T-helper 17 cell (primary cell): Measurements from ENCODE around the gene BCAS3. TPM values are rescaled to one million over a fixed set of nuclear protein-coding genes. Genes with fewer than 3 reads are reported as not detected.

Experiments
- ATAC-seq: fragments of 150-1000 bp; cut with Tn5 transposase; 2 replicates; pipeline ENCODE4 v1.10.0; 2021; ENCODE audit warnings: mild to moderate bottlenecking, moderate library complexity
- DNase-seq, 3 donors: peaks; one replicate each; pipeline versions ENCODE4 v3.0.0 to v3.0.0-alpha.2; 2020 to 2021
- H3K9me3 ChIP-seq: one replicate; pipeline ENCODE4 v1.7.0; 2013; ENCODE audit warnings: low read length, mild to moderate bottlenecking; ENCODE audit not compliant: control insufficient read depth, poor library complexity, severe bottlenecking
- H3K27ac Mint-ChIP-seq: one replicate; pipeline ENCODE4 v1.8.0; 2022; ENCODE audit warnings: mild to moderate bottlenecking, moderate library complexity, mixed read lengths
- H3K27me3 Mint-ChIP-seq: one replicate; pipeline ENCODE4 v1.8.0; 2022; ENCODE audit warnings: mixed read lengths
- H3K36me3 Mint-ChIP-seq: one replicate; pipeline ENCODE4 v1.8.0; 2022; ENCODE audit warnings: low read depth, mixed read lengths
- H3K4me1 Mint-ChIP-seq: one replicate; pipeline ENCODE4 v1.8.0; 2022; ENCODE audit warnings: mild to moderate bottlenecking, mixed read lengths
- H3K4me3 Mint-ChIP-seq: one replicate; pipeline ENCODE4 v1.8.0; 2022; ENCODE audit warnings: mild to moderate bottlenecking, moderate library complexity, mixed read lengths
- total RNA-seq, 4 donors: library from RNA in 2 of 4; stranded (reverse) in 2 of 4; gene quantifications; one replicate each; pipeline ENCODE4 v1.2.3 and lab custom pipeline; 2022 to 2026

The BCAS3 gene
- total RNA-seq, 2 donors from 2014 or later = 39.0 to 50.0 TPM

DNA sequence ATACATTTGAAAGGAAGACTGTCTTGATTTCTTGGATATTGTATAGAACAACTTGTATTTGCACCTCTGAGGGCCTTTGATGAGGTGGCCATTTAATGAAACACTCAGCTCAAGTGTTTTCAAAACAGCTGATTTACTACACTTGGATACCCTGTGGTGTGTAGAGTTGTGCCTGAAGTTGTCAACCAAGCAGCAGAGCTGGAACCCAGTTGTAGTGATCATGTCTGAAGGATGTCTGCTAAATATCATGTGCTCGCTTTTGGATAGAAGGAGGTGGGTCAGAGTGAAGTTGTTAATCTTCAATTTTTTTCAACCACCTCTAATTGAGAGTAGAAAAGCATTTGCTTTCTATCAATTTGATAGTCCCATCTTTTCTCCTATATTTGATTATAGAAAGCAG lies 546.1 kb downstream of the BCAS3 start:
- peak overlapping the region; percentile 43 for H3K4me3 Mint-ChIP-seq
- no peaks in the 10 kb centered on the region for H3K9me3 ChIP-seq
- DNase-seq (no peak), ATAC-seq (no peak)
- H3K36me3 Mint-ChIP-seq = no peaks in the 10 kb centered on the region
- H3K27me3 Mint-ChIP-seq = no peaks in the 10 kb centered on the region
- H3K27ac Mint-ChIP-seq = peak overlapping the region; percentile 86
- H3K4me1 Mint-ChIP-seq = peaks cover 37% of the 10 kb centered on the region

DNA sequence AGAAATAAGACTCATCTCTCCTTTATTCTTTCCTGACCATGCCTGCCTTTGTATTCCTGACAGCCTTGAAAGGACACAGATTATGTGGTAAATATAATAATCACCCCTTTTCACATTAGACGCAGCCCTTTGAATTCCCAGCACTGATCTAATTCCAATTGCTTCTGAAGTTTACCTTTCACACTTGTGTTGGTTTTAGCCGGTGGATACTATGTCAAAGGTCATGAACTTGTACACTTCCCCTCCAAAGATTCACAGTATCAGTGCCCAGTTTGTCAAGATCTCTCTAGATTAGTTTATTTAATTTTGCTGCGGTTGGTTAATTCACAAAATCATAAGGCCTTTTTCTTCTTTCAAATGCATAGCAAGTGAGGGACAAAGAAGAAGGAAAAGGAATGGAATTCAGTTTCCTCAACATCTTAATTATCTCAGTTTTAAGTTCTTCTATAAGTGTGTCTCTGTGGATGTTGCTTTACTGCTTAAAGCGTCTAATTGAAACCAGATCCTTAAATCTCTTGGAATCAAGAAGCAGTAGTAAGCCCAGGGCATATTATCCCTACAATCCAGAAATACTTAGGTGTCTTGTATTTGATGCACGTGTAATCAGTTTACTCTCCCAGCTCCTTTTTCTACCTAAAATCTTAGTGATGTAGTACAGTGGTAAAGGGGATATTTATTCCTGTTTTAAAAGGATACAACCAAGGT lies 547.7 kb downstream of the BCAS3 start:
- ATAC-seq (no peak), DNase-seq (no peak)
- Mint-ChIP-seq H3K27ac (no peak overlapping the region), H3K4me1 (peaks cover 33% of the 10 kb centered on the region), H3K27me3 (no peaks in the 10 kb centered on the region), H3K4me3 (no peak overlapping the region), H3K36me3 (no peaks in the 10 kb centered on the region)
- no peaks in the 10 kb centered on the region for H3K9me3 ChIP-seq

DNA sequence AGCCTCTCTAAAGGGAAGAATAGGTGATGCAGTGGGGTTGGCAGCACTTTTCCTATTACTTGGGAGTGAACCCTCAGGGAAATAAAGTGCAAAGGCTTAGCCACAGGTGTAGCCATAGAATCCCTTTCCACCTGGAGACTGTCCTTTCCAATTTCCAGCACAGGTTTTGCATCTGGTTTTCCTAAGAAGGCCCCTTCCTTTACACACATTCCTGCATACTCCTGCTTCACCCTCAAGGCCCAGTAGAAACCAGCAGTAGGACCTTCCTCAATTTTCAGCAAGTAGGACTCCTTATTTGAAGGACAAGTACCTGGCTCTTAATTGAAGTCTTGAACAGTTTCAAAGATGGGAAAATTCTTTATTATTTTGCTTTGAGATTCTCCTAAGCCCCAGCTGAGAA lies 550.2 kb downstream of the BCAS3 start:
- no peak overlapping the region for H3K4me3 Mint-ChIP-seq
- H3K27ac Mint-ChIP-seq = no peak overlapping the region
- H3K27me3 Mint-ChIP-seq = no peaks in the 10 kb centered on the region
- ATAC-seq = no peak
- no peaks in the 10 kb centered on the region for H3K36me3 Mint-ChIP-seq
- H3K9me3 ChIP-seq = no peaks in the 10 kb centered on the region
- peaks cover 17% of the 10 kb centered on the region for H3K4me1 Mint-ChIP-seq
- DNase-seq = no peak

DNA sequence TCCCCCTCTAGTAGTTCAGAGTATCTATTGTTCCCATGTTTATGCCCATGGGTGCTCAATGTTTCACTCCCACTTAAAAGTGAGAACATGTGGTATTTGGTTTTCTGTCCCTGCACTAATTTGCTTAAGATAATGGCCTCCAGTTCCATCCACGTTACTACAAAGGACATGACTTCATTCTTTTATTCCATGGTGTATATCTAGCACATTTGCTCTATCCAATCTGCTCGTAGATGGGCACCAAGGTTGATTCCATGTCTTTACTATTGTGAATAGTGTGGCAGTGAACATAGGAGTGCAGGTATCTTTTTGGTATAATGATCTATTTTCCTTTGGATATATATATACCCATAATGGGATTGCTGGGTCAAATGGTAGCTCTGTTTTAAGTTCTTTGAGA lies 552.8 kb downstream of the BCAS3 start:
- no peak for ATAC-seq
- Mint-ChIP-seq H3K27ac (no peak overlapping the region), H3K4me1 (peaks cover 9% of the 10 kb centered on the region), H3K27me3 (no peaks in the 10 kb centered on the region), H3K4me3 (no peak overlapping the region), H3K36me3 (no peaks in the 10 kb centered on the region)
- H3K9me3 ChIP-seq = no peaks in the 10 kb centered on the region
- no peak for DNase-seq

DNA sequence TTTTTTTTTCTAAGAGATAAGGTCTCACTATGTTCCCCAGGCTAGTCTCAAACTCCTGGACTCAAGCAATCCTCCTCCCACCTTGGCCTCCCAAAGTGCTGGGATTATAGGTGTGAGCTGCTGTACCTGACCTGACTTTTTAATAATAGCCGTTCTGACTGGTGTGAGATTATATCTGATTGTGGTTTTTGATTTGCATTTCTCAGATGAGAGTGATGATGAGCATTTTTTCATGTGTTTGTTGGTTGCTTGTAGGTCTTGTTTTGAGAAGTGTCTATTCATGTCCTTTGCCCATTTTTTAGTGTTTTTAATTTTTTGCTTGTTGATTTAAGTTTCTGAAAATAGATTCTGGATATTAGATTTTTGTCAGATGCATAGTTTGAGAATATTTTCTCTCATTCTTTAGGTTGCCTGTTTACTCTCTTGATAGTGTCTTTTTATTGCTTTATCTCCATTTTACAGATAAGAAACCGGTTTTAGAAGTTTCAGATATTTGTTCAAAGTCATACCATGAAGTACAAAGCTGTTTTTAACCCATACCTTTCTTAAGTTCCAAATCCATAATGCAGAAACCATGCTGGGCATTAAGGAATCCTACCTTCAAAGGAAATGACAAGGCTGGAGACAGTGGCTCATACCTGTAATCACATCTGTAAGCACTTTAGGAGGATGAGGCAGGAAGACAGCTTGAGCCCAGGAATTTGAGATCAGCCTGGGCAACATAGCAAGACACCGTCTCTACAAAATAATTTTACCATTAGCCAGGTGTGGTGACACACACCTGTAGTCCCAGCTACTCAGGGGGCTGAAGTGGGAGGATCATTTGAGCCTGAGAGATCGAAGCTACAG lies 553.5 kb downstream of the BCAS3 start:
- peaks cover 8% of the 10 kb centered on the region for H3K4me1 Mint-ChIP-seq
- DNase-seq = no peak
- no peak for ATAC-seq
- no peaks in the 10 kb centered on the region for H3K36me3 Mint-ChIP-seq
- H3K9me3 ChIP-seq = no peaks in the 10 kb centered on the region
- H3K4me3 Mint-ChIP-seq = no peak overlapping the region
- no peaks in the 10 kb centered on the region for H3K27me3 Mint-ChIP-seq
- no peak overlapping the region for H3K27ac Mint-ChIP-seq

DNA sequence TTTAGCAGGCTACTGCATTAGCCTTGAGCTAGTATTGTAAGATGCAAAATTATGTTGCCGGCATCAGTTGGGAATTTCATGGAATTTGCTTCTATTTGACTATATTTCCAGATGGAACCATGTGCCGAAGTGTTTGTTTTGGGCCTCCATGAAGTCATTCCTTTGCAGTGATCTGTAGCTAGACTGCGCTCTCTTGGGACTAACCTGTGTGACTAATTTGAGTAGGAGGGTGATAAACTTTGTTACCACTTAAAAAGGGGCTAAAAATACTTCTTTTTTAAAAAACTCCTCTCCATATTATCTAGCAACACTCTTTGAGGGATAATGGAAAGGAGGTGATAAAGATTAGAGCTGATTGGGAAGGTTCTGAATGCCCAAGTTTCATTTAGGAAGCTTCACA lies 555.2 kb downstream of the BCAS3 start:
- no peak for DNase-seq
- Mint-ChIP-seq H3K4me1 (peaks cover 8% of the 10 kb centered on the region), H3K27ac (no peak overlapping the region), H3K27me3 (no peaks in the 10 kb centered on the region), H3K36me3 (no peaks in the 10 kb centered on the region), H3K4me3 (no peak overlapping the region)
- no peak for ATAC-seq
- H3K9me3 ChIP-seq = no peaks in the 10 kb centered on the region

DNA sequence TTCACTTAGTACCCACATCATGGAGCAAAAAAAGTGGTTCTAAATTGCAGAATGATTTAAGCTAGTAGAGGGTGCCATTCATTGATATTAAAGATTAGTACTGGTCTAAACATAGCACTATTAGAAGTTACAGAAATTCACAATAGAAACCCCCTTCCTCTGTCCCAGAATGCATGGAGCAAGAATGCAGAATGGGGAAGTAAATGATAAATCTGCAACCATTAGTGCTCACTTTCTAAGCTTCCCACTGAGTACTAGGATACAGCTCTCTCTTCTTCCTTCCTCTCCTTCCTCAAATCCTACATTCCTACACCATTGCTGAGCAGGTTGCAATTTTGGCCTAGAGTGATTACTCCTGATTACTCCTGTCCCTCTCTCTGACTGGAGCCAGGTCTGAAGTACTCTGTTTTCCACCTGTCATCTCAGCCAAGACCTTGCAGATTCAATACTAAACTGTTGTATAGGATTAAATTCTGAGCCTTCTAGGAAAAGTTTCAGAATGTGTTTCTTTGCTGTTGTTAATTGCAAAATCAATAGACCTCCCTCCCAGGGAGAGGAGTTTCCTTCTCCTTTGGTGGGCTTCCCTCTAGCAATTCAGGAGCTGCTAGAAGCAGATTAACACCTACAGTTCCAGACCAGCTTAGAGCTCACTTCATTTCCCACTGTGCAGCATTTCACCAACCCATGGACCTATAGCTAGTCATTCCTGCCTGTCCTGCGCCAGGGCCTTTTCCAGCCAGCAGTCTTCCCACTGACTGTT lies 556.5 kb downstream of the BCAS3 start:
- DNase-seq (no peak), ATAC-seq (no peak)
- Mint-ChIP-seq H3K4me3 (no peak overlapping the region), H3K36me3 (no peaks in the 10 kb centered on the region), H3K27me3 (no peaks in the 10 kb centered on the region), H3K4me1 (peaks cover 8% of the 10 kb centered on the region), H3K27ac (no peak overlapping the region)
- H3K9me3 ChIP-seq = no peaks in the 10 kb centered on the region

DNA sequence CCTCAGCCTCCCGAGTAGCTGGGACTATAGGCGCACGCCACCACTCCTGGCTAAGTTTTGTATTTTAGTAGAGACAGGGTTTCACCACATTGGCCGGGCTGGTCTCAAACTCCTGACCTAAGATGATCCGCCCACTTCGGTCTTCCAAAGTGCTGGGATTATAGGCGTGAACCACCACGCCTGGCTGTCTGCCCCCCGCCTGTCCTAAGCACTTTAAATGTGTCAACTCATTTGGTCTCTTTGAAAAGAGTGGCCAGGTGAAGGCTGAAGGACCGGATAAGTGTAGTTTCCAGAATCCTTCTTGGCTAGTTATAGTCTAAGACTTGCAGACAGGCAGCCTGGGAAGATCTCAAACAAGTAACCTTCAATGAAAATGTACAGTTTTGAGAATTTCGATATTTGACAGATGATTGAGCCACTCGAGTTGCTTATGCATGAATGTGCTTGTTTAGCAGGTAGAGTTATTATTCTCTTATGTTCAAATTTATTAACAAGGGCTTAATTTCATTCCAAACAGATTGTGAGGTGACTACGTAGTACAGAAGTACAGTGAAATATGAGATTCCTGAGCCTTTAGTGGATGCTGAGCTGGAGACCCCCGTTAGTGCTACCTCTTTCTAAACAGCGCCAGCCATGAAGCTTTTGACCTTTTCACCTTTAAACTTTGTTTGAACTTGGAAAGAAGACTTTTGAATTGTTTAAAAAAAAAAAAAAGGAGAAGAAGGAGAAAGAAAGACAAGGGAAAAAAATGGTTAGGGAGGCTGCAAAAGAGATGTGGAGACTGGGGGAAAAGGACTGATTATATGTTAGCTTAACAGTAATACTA lies 557.6 kb downstream of the BCAS3 start:
- H3K4me3 Mint-ChIP-seq = no peak overlapping the region
- H3K9me3 ChIP-seq = no peaks in the 10 kb centered on the region
- H3K27ac Mint-ChIP-seq = no peak overlapping the region

DNA sequence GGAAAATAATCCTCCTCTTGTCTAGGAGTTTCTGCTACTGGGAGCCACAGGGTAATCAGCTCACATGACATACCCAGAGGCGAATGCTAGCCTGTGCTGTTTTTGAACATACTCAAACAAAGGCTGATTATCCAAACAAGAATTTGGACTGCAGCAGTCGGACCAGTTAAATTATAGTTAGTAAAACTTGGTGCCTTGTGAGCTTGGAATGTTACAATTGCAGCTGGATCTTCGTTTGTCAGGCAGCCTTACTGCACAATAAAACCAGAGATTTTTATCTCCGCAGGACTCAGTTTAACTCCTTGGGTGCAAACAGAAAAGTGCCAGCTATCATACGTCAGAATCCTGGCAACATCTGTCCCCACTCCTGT lies 558.2 kb downstream of the BCAS3 start:
- no peaks in the 10 kb centered on the region for H3K9me3 ChIP-seq
- DNase-seq (no peak), ATAC-seq (no peak)
- Mint-ChIP-seq H3K4me3 (no peak overlapping the region), H3K27ac (no peak overlapping the region), H3K4me1 (peaks cover 4% of the 10 kb centered on the region), H3K27me3 (no peaks in the 10 kb centered on the region), H3K36me3 (no peaks in the 10 kb centered on the region)

More for the DNA sequence above, 557.6 kb downstream of the BCAS3 start:
- peaks cover 8% of the 10 kb centered on the region for H3K4me1 Mint-ChIP-seq
- no peak for ATAC-seq
- H3K36me3 Mint-ChIP-seq = no peaks in the 10 kb centered on the region
- DNase-seq = no peak
- no peaks in the 10 kb centered on the region for H3K27me3 Mint-ChIP-seq

DNA sequence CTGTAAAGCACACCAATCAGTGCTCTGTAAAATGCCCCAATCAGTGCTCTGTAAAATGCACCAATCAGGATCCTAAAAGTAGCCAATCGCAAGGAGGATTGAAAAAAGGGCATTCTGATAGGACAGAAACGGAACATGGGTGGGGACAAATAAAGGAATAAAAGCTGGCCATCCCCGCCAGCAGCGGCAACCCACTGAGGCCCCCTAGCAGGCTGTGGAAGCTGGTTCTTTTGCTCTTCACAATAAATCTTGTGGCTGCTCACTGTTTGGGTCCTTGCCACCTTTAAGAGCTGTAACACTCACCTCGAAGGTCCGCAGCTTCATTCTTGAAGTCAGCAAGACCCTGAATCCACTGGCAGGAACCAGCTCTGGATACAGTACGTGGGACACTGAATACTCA lies 559.6 kb downstream of the BCAS3 start:
- no peaks in the 10 kb centered on the region for H3K27me3 Mint-ChIP-seq
- H3K36me3 Mint-ChIP-seq = no peaks in the 10 kb centered on the region
- no peaks in the 10 kb centered on the region for H3K4me1 Mint-ChIP-seq
- DNase-seq = no peak
- no peak overlapping the region for H3K4me3 Mint-ChIP-seq
- ATAC-seq = no peak
- no peaks in the 10 kb centered on the region for H3K9me3 ChIP-seq
- no peak overlapping the region for H3K27ac Mint-ChIP-seq

DNA sequence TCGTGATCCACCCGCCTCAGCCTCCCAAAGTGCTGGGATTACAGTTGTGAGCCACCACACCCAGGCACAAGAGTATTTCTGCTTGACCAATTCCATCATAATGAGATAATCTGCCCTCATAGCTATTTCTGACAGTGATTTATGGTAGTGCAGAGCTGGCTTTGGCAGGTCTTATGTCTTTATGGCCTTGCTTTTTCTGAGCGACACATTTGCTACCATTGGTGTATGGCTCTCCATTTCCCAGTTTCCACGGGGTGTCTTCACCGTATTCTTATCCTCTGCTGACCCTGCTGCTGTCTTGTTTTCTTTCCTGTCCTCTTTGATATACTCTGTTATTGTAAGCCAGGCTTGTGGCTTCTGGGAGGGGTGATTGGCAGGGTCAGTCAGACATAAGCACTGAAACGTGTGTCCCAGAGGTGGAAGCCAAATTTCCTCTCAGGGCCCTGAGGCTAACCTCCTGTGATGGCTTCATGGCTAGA lies 560.8 kb downstream of the BCAS3 start:
- ATAC-seq (no peak), DNase-seq (no peak)
- no peaks in the 10 kb centered on the region for H3K36me3 Mint-ChIP-seq
- no peak overlapping the region for H3K4me3 Mint-ChIP-seq
- no peaks in the 10 kb centered on the region for H3K27me3 Mint-ChIP-seq
- H3K27ac Mint-ChIP-seq = no peak overlapping the region
- H3K9me3 ChIP-seq = no peaks in the 10 kb centered on the region
- H3K4me1 Mint-ChIP-seq = no peaks in the 10 kb centered on the region

DNA sequence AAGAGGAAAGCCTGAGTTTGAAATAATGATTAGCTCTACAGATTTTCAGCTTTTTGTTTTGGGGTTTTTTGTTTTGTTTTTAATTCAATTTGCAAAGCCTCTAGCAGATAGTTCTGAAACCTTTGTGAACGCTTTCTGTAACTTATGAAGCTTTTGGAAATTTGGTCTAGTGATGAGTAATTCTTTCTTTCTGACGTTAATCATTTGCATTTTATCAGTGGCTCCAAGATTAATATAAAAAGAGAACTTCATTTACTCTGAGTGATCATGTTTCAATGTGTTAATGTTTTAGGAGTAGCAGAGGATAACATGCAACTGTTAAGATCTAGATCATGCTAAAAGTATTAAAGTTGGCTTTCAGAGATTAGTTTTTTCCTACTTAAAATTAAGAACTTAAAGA lies 561.7 kb downstream of the BCAS3 start:
- Mint-ChIP-seq H3K4me3 (no peak overlapping the region), H3K36me3 (no peaks in the 10 kb centered on the region), H3K27me3 (no peaks in the 10 kb centered on the region), H3K27ac (no peak overlapping the region), H3K4me1 (no peaks in the 10 kb centered on the region)
- no peak for DNase-seq
- H3K9me3 ChIP-seq = no peaks in the 10 kb centered on the region
- no peak for ATAC-seq

DNA sequence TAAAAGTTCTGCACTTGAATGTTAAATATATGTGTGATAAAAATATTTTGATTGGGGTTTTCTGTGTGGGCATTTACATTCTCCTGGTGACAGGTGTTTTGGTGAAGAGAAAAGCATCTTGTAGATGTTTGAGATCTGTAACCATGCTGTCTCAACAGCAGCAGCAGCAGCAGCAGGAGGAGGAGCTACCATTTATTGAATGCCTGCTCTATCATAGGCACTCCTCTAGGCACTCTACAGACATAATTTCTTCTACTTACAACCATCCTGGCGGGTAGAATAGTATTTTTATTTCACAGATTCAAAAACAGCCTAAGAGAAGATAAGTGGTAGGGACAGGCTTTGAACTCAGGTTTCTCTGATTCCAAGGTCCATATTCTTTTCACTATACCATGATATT lies 562.3 kb downstream of the BCAS3 start:
- H3K27ac Mint-ChIP-seq = no peak overlapping the region
- H3K27me3 Mint-ChIP-seq = no peaks in the 10 kb centered on the region
- no peaks in the 10 kb centered on the region for H3K9me3 ChIP-seq
- no peak for ATAC-seq
- H3K4me1 Mint-ChIP-seq = no peaks in the 10 kb centered on the region
- no peaks in the 10 kb centered on the region for H3K36me3 Mint-ChIP-seq
- DNase-seq = no peak
- no peak overlapping the region for H3K4me3 Mint-ChIP-seq
